GM21390 (cell line): ENCODE results near the gene TAF8.
A peak's percentile ranks its signal among the peaks of the same experiment; 100 is the strongest.
"Not testable (repeated sequence)": the region's sequence is repeated elsewhere in the genome, so short reads cannot be mapped to it uniquely, and the experiment has no call there.

ENCODE experiments used
- ATAC-seq: cut with Tn5 transposase; IDR thresholded peaks from one replicate; pipeline ENCODE4 v1.9.1; 2021; ENCODE audit not compliant: unreplicated experiment

The TAF8 gene

GRCh38 chr6:42028234-42029061 lies 21.9 kb upstream of the TAF8 start:
- no peak for ATAC-seq

- no peak for ATAC-seq
Observed at GRCh38 chr6:42029062-42029685, 21.1 kb upstream of the TAF8 start.

GRCh38 chr6:42029881-42030280 lies 20.4 kb upstream of the TAF8 start:
- no peak for ATAC-seq

GRCh38 chr6:42030585-42031506 lies 19.5 kb upstream of the TAF8 start:
- no peak for ATAC-seq

GRCh38 chr6:42032366-42032765 lies 18.0 kb upstream of the TAF8 start:
- ATAC-seq = no peak

- ATAC-seq = not testable (repeated sequence)
Observed at GRCh38 chr6:42037669-42038068, 12.7 kb upstream of the TAF8 start.

GRCh38 chr6:42038163-42038562 lies 12.2 kb upstream of the TAF8 start:
- no peak for ATAC-seq

- no peak for ATAC-seq
Observed at GRCh38 chr6:42038811-42039408, 11.4 kb upstream of the TAF8 start.

- no peak for ATAC-seq
Observed at GRCh38 chr6:42040856-42041480, 9.4 kb upstream of the TAF8 start.

- no peak for ATAC-seq
Observed at GRCh38 chr6:42041481-42042053, 8.8 kb upstream of the TAF8 start.

- ATAC-seq = no peak
Observed at GRCh38 chr6:42042108-42042507, 8.2 kb upstream of the TAF8 start.

GRCh38 chr6:42043787-42044475 lies 6.4 kb upstream of the TAF8 start:
- peak; percentile 46 for ATAC-seq

- ATAC-seq = no peak
Observed at GRCh38 chr6:42045538-42046460, 4.5 kb upstream of the TAF8 start.

- ATAC-seq = no peak
Observed at GRCh38 chr6:42046464-42047212, 3.7 kb upstream of the TAF8 start.

GRCh38 chr6:42047213-42047590 lies 3.1 kb upstream of the TAF8 start:
- no peak for ATAC-seq

GRCh38 chr6:42047790-42048405 lies 2.4 kb upstream of the TAF8 start:
- no peak for ATAC-seq

GRCh38 chr6:42049116-42049809 lies 1.1 kb upstream of the TAF8 start:
- ATAC-seq = no peak
